Hepatocyte (in vitro differentiated cells): ENCODE data around the gene EPB41L4B.

Experiments
- EZH2 ChIP-seq: fragments of 200-600 bp; sonication (generic); IDR thresholded peaks from 2 replicates; pipeline ENCODE4 v1.6.1; 2016; ENCODE audit warnings: antibody characterized with exemption, mild to moderate bottlenecking, borderline replicate concordance
- TF ChIP-seq, protein P1 (sequence below): fragments of 200-600 bp; sonication (generic); IDR thresholded peaks from 2 replicates; pipeline ENCODE4 v1.5.1; 2016; ENCODE audit warnings: antibody characterized with exemption, mild to moderate bottlenecking; ENCODE audit not compliant: poor library complexity

DNA sequence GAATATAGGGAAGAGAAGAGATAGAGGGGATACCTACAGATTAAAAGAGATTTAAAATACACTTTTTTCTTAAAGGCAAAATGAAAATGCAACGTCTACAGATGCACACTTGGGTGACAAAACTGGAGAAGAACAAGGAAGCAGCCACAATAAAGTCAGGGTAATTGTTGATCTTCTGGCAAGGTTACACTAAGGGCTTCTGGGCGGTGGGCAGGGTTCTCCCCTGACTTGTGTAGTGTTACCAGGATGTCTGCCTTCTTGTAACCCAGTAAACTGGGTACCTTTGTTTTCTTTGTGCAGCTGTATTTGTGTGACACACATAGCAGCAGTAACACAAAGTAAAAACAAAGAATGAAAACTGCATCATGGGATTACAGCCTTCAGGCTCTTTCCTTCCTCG lies 37.8 kb downstream of the EPB41L4B start:
- no peak for TF ChIP-seq EZH2
- TF ChIP-seq, protein P1, sequence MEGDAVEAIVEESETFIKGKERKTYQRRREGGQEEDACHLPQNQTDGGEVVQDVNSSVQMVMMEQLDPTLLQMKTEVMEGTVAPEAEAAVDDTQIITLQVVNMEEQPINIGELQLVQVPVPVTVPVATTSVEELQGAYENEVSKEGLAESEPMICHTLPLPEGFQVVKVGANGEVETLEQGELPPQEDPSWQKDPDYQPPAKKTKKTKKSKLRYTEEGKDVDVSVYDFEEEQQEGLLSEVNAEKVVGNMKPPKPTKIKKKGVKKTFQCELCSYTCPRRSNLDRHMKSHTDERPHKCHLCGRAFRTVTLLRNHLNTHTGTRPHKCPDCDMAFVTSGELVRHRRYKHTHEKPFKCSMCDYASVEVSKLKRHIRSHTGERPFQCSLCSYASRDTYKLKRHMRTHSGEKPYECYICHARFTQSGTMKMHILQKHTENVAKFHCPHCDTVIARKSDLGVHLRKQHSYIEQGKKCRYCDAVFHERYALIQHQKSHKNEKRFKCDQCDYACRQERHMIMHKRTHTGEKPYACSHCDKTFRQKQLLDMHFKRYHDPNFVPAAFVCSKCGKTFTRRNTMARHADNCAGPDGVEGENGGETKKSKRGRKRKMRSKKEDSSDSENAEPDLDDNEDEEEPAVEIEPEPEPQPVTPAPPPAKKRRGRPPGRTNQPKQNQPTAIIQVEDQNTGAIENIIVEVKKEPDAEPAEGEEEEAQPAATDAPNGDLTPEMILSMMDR: no peak
